ENCODE measurements around the gene PCNX3. TPM values are rescaled to one million over a fixed set of nuclear protein-coding genes. Genes with fewer than 3 reads are reported as not detected.

PCNX3 gene
- polyA plus RNA-seq, 1 donor from 2014 or later, result 7.8 TPM

GRCh38 chr11:65650547-65651338 lies 35.2 kb downstream of the PCNX3 start:
- TF ChIP-seq POLR2AphosphoS5 (IDR thresholded peaks at IDR 0.05) (no peak), EZH2 (IDR thresholded peaks at IDR 0.05; ENCODE audit: borderline replicate concordance, insufficient read depth, low read length, poor library complexity, severe bottlenecking) (no peak), TAF1 (IDR thresholded peaks at IDR 0.05; ENCODE audit: low read depth) (no peak)
- TF ChIP-seq, protein P1, sequence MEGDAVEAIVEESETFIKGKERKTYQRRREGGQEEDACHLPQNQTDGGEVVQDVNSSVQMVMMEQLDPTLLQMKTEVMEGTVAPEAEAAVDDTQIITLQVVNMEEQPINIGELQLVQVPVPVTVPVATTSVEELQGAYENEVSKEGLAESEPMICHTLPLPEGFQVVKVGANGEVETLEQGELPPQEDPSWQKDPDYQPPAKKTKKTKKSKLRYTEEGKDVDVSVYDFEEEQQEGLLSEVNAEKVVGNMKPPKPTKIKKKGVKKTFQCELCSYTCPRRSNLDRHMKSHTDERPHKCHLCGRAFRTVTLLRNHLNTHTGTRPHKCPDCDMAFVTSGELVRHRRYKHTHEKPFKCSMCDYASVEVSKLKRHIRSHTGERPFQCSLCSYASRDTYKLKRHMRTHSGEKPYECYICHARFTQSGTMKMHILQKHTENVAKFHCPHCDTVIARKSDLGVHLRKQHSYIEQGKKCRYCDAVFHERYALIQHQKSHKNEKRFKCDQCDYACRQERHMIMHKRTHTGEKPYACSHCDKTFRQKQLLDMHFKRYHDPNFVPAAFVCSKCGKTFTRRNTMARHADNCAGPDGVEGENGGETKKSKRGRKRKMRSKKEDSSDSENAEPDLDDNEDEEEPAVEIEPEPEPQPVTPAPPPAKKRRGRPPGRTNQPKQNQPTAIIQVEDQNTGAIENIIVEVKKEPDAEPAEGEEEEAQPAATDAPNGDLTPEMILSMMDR (IDR thresholded peaks at IDR 0.05; ENCODE audit: poor library complexity, severe bottlenecking), result no peak
- Histone ChIP-seq H2AFZ (ENCODE audit: low read depth, low read length) (no peak overlapping the region), H3F3A (ENCODE audit: insufficient read depth, low read length, poor library complexity, severe bottlenecking) (peaks cover 8% of the 10 kb centered on the region), H3K9me2 (ENCODE audit: insufficient read depth, low read length) (no peaks in the 10 kb centered on the region), H3K27ac (ENCODE audit: low read length) (no peak overlapping the region), H3K36me3 (ENCODE audit: insufficient read depth, low read length) (no peaks in the 10 kb centered on the region), H3K9me3 (ENCODE audit: low read length) (no peaks in the 10 kb centered on the region), H3K27me3 (ENCODE audit: insufficient read depth, low read depth, low read length) (peaks cover 14% of the 10 kb centered on the region), H3K4me3 (ENCODE audit: low read length) (no peak overlapping the region), H4K20me1 (ENCODE audit: insufficient read depth) (no peaks in the 10 kb centered on the region), H3K9ac (ENCODE audit: low read length) (no peak overlapping the region), H3K79me2 (replicated peaks; ENCODE audit: insufficient read depth, low read length) (no peaks in the 10 kb centered on the region), H3K4me2 (ENCODE audit: low read length) (no peak overlapping the region)

- TF ChIP-seq EP300 (conservative IDR thresholded peaks at IDR 0.05; ENCODE audit: poor library complexity, severe bottlenecking) (no peak), EZH2 (IDR thresholded peaks at IDR 0.05; ENCODE audit: borderline replicate concordance, insufficient read depth, low read length, poor library complexity, severe bottlenecking) (no peak), POLR2AphosphoS5 (IDR thresholded peaks at IDR 0.05) (no peak), TAF1 (IDR thresholded peaks at IDR 0.05; ENCODE audit: low read depth) (no peak), RAD21 (conservative IDR thresholded peaks at IDR 0.05) (no peak), SMC3 (conservative IDR thresholded peaks at IDR 0.05; ENCODE audit: poor library complexity) (no peak), MXI1 (conservative IDR thresholded peaks at IDR 0.05; ENCODE audit: poor library complexity, severe bottlenecking) (no peak)
- TF ChIP-seq, protein P1 (IDR thresholded peaks at IDR 0.05; ENCODE audit: poor library complexity, severe bottlenecking), result no peak
- TF ChIP-seq, protein P2, sequence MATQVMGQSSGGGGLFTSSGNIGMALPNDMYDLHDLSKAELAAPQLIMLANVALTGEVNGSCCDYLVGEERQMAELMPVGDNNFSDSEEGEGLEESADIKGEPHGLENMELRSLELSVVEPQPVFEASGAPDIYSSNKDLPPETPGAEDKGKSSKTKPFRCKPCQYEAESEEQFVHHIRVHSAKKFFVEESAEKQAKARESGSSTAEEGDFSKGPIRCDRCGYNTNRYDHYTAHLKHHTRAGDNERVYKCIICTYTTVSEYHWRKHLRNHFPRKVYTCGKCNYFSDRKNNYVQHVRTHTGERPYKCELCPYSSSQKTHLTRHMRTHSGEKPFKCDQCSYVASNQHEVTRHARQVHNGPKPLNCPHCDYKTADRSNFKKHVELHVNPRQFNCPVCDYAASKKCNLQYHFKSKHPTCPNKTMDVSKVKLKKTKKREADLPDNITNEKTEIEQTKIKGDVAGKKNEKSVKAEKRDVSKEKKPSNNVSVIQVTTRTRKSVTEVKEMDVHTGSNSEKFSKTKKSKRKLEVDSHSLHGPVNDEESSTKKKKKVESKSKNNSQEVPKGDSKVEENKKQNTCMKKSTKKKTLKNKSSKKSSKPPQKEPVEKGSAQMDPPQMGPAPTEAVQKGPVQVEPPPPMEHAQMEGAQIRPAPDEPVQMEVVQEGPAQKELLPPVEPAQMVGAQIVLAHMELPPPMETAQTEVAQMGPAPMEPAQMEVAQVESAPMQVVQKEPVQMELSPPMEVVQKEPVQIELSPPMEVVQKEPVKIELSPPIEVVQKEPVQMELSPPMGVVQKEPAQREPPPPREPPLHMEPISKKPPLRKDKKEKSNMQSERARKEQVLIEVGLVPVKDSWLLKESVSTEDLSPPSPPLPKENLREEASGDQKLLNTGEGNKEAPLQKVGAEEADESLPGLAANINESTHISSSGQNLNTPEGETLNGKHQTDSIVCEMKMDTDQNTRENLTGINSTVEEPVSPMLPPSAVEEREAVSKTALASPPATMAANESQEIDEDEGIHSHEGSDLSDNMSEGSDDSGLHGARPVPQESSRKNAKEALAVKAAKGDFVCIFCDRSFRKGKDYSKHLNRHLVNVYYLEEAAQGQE (IDR thresholded peaks at IDR 0.05; ENCODE audit: borderline replicate concordance), result no peak
- no peak overlapping the region for H3K9ac ChIP-seq (ENCODE audit: low read length)
Measured at GRCh38 chr11:65651339-65651588, 35.7 kb downstream of the PCNX3 start.

More at GRCh38 chr11:65651339-65651588, 35.7 kb downstream of the PCNX3 start:
- H3K36me3 ChIP-seq (ENCODE audit: insufficient read depth, low read length), result no peaks in the 10 kb centered on the region
- H3K9me3 ChIP-seq (ENCODE audit: low read length), result no peaks in the 10 kb centered on the region
- no peaks in the 10 kb centered on the region for H4K20me1 ChIP-seq (ENCODE audit: insufficient read depth)
- H2AFZ ChIP-seq (ENCODE audit: low read depth, low read length), result no peak overlapping the region
- peaks cover 8% of the 10 kb centered on the region for H3F3A ChIP-seq (ENCODE audit: insufficient read depth, low read length, poor library complexity, severe bottlenecking)
- no peak overlapping the region for H3K27ac ChIP-seq (ENCODE audit: low read length)
- H3K27me3 ChIP-seq (ENCODE audit: insufficient read depth, low read depth, low read length), result peaks cover 14% of the 10 kb centered on the region
- H3K4me3 ChIP-seq (ENCODE audit: low read length), result no peak overlapping the region
- H3K9me2 ChIP-seq (ENCODE audit: insufficient read depth, low read length), result no peaks in the 10 kb centered on the region
- H3K79me2 ChIP-seq (replicated peaks; ENCODE audit: insufficient read depth, low read length), result no peaks in the 10 kb centered on the region
- H3K4me2 ChIP-seq (ENCODE audit: low read length), result no peak overlapping the region
